GM18502 (cell line): ENCODE measurements around the gene LHPP.

Source experiments
- ATAC-seq: cut with Tn5 transposase; IDR thresholded peaks from one replicate; pipeline ENCODE4 v1.9.1; 2021; ENCODE audit warnings: mild to moderate bottlenecking; ENCODE audit not compliant: unreplicated experiment, poor library complexity

Gene LHPP

GRCh38 chr10:124516746-124517397 lies 55.2 kb downstream of the LHPP start:
- ATAC-seq: no peak

DNA sequence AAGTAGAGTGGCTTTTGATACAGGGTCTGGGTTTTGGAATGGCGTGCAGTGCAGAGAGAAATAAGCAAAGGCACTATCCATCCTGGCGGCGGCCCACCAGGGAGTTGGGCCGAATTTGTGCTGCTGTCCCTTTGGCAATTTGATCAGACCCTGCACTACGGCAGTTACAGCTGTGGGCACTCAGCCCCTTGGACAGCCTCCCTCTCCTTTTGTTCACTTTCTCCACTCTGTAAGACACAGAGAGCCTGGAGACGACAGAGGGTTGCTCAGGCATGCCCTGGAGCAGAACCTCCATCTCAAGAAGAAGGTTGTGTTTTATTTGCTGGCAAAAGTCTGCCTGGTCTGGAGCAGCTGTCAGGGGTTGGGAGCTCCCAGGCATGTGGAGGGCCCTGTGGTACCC lies 55.8 kb downstream of the LHPP start:
- no peak for ATAC-seq

DNA sequence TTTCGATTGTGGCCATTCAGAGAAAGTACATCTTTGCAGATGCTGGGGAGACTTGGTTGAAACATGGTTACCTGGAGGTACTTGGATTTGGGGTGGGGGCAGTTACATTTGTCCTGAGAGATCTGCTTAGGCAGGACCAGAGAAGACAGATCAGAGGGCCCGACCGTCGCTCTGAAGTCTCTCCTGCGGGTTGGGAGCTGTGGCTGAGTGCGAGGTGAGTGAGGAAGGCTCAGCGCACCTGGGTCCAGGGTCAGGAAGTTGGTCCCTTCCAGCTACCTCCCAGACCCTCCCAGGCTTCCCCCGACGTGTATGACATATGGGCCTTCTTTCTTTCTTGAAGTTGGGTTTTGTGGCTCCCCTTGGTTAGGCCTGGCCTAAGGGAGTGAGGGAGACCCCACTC lies 56.3 kb downstream of the LHPP start:
- no peak for ATAC-seq

GRCh38 chr10:124518366-124518765 lies 56.7 kb downstream of the LHPP start:
- no peak for ATAC-seq

GRCh38 chr10:124520558-124521428 lies 59.2 kb downstream of the LHPP start:
- ATAC-seq: no peak

DNA sequence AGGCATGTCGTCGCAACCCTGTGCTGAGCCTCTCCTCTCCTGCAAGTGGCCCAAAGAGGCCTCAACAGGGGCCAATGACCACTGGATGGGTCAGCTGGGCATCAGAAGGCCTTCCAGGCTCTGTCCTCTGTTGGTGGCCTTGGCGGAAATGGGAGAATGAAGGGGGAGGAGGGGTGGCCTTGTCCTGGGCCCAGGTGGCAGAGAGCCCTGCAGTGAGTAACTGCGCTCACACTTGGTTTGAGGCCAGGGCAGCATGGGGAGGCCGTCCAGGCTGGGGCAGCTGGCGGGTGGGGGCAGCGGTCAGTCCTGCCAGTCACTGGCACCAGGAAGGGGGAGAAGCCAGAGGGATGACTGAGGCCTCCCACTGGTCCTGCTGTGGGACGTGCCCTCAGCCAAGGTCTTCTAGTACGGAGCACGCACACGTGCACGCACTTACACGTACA lies 59.8 kb downstream of the LHPP start:
- ATAC-seq: no peak

- no peak for ATAC-seq
Measured at GRCh38 chr10:124522131-124522932, 60.7 kb downstream of the LHPP start.

- ATAC-seq: no peak
Measured at GRCh38 chr10:124522933-124523871, 61.6 kb downstream of the LHPP start.

- no peak for ATAC-seq
Measured at GRCh38 chr10:124523901-124524300, 62.3 kb downstream of the LHPP start.

DNA sequence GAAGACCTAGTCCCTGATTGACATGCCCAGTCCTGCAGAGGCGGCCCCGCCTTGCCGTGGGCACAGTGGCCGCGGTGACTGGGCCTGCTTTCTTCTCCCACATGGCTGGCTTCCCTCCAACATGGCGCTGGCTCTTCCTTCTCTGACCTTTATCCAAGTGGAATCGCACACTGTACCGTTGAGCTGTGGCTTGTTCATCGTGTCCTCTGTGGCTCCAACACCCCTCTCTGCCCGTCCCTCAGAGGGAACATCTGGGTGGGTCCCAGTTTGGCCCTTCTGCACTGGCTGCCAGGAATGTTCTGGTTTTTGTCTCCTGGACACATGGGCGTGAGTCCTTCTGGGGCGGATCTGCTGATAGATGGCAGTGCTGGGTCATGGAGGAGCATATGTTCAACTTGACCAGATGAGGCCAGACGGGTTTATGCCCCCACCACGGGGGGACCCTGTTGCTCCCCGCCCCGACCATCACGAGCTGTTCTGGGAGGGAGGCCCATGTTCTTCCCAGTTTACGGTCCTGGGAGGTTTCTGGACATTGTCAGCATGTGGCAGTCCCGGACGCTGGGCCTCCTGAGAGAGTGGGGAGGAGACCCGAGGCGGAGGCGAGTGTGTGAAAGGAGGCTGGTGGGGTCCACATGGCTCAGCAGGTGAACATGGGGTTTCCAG lies 63.5 kb downstream of the LHPP start:
- no peak for ATAC-seq

DNA sequence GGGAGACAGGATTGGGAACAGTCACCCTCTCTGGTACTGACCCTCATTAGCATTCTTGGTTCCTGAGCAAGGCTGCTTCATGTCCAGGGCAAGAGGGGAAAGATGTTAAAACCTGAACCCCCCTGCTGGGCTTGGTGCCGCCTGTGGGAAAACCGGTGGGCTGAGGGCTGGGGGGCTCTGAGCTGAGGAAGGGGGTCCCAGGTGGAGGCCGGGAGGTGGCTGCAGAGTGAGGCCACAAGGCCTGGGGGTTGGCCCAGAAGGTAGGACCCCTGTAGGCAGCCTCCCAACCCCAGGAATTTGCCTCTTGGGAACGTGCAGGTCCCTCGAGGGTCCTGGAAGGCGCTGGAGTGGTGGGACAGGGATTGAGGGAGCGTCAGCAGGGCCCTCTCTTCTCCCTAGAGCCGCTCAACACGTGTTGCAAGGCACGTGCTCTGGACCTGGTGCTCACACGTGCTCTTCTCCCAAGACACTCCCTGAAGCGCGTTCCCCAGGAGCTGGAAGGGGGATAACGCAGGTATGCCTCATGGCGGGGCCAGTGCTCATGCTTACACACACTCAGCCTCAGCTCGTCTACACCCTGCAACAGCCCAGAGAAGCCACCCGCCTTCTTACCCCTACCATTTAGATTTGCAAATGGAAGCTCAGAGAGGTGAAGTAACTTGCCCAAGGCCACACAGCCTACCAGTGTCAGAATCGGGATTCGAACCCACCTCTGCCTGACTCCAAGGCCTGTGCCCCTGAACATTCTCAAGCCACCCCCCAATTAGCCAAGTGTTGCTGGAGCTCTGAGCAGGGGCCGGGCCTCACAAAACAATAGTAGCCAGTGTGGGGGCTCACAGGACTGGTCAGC lies 64.4 kb downstream of the LHPP start:
- ATAC-seq: no peak

- no peak for ATAC-seq
Measured at GRCh38 chr10:124526621-124527267, 65.1 kb downstream of the LHPP start.

DNA sequence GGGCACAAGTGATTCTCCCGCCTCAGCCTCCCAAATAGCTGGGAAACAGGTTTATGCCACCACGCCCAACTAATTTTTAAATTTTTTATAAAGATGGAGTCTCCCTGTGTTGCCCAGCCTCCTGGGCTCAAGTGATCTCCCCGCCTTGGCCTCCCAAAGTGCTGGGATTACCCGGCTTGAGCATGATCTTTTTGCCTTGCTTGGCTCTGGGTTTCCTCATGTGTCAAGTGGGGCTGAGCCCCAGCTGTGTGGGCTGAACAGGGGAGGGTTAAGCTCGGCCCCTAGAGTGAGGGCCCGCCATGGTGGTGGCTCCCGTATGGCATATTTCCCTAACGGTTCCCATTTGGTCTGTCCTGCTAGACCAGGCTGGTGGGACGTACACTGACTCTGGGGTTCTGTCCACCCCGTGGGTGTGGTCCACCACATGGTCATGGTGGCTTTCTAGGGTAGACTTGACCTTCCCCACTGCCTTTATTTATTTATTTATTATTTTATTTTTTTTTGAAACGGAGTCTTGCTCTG lies 66.3 kb downstream of the LHPP start:
- ATAC-seq: no peak

DNA sequence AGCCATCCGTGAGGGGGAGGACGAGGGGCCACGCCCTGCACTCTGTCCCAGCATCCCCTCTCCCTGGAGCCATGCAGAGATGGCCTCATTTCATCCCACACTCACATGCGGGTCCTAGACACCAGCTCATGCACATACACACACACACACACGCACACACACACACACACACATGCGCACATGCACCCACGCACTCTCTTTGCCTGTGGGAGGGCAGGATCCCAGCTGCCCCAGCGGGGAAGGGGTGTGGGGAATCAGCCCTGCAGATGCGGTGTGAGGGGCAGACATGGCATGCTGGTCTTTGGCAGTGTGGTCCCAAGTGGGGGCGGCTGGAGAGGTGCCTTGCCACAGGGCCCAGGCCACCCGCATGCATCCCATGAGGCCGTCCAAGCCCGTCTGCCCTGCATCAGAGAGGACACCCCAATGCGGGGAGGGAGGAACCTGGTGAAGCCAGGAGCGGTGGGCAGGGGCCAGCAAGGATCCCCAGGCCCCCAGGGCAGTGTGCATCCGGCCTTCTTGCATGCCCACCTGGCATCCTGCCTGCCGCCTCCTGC lies 68.1 kb downstream of the LHPP start:
- peak; percentile 15 for ATAC-seq

GRCh38 chr10:124530215-124530665 lies 68.6 kb downstream of the LHPP start:
- ATAC-seq: peak; percentile 91

- no peak for ATAC-seq
Measured at GRCh38 chr10:124530816-124531215, 69.2 kb downstream of the LHPP start.

GRCh38 chr10:124532106-124532641 lies 70.6 kb downstream of the LHPP start:
- ATAC-seq: no peak
